HL-60 (cell line): ENCODE measurements around the gene CAMTA1.

Source experiments
- DNase-seq, 2 experiments: peaks; one replicate each; pipeline ENCODE4 v3.0.0-alpha.2; 2010 to 2020; ENCODE audit warnings: low read depth in 1 of 2, low spot score in 1 of 2
- H3K27ac ChIP-seq: fragments of 250-450 bp; sonication (Bioruptor Pico); replicated peaks from 2 replicates; pipeline ENCODE4 v1.5.1; 2020; ENCODE audit warnings: mild to moderate bottlenecking, moderate library complexity
- H3K27me3 ChIP-seq: fragments of 250-450 bp; sonication (Bioruptor Pico); 2 replicates; pipeline ENCODE4 v1.5.1; 2021; ENCODE audit warnings: mild to moderate bottlenecking, moderate library complexity; ENCODE audit not compliant: insufficient read depth, poor library complexity, severe bottlenecking
- H3K4me3 ChIP-seq: replicated peaks from 2 replicates; pipeline ENCODE4 v1.5.1; 2011; ENCODE audit warnings: mild to moderate bottlenecking, control low read depth, low read length; ENCODE audit not compliant: insufficient read depth
- GABPA ChIP-seq: IDR thresholded peaks from 2 replicates; pipeline ENCODE4 v1.6.1; 2012; ENCODE audit warnings: low read depth
- POLR2AphosphoS5 ChIP-seq: IDR thresholded peaks from 2 replicates; pipeline ENCODE4 v1.6.1; 2012; ENCODE audit warnings: low read depth
- SPI1 ChIP-seq: IDR thresholded peaks from 2 replicates; pipeline ENCODE4 v1.6.1; 2012; ENCODE audit warnings: low read depth, mild to moderate bottlenecking, borderline replicate concordance
- TF ChIP-seq, protein P1 (sequence below): IDR thresholded peaks from one replicate; pipeline ENCODE4 v1.5.1; 2011; ENCODE audit warnings: low read length, control low read depth, inconsistent platforms; ENCODE audit not compliant: insufficient read depth
- TF ChIP-seq, protein P2 (sequence below): IDR thresholded peaks from 2 replicates; pipeline ENCODE4 v1.6.1; 2012; ENCODE audit warnings: low read depth; ENCODE audit not compliant: insufficient replicate concordance

CAMTA1 gene

DNA sequence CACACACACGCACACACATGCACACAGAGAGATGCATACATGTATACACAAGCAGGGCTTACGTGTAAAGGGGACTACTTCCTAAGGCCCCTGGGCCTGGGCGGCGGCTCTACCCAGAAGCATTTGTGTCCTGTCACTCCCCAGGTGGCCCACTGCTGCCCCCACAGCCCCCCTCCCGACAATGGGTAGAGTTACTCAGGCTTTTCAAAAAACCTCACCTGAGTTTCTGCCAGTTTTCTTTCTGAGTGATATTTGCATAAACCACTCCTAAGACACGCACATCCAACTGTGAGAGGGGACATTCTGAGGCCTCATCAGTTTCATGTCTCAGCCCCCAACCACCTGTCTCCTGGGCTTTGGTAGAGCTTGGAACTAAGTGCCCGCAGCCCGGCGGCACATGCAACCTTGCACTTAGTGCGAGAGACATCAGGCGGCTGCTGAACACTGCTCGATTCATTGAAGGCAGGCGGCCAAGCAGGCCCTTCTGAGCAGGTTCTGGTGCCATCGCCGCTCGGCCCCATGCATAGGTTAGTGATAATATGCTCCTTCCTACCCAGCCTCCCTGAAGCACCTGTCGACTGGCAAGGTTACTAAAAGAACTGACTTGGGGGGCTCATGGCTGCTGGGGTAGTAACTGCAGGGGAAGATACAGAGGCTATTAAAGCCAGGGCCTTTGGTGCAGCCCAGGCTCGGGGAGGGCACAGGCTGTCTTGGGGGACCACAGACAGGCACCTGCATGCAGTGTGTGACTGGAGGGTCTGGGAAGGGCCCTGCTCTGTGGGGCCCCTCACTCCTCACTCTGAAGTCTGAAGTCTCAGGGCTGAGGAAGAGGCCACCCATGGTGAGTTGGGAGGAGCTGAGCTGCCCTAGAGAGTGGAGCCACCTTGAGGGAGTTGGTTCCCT lies 621.6 kb downstream of the CAMTA1 start:
- no peak for DNase-seq
- TF ChIP-seq SPI1: no peak
- TF ChIP-seq, protein P1, sequence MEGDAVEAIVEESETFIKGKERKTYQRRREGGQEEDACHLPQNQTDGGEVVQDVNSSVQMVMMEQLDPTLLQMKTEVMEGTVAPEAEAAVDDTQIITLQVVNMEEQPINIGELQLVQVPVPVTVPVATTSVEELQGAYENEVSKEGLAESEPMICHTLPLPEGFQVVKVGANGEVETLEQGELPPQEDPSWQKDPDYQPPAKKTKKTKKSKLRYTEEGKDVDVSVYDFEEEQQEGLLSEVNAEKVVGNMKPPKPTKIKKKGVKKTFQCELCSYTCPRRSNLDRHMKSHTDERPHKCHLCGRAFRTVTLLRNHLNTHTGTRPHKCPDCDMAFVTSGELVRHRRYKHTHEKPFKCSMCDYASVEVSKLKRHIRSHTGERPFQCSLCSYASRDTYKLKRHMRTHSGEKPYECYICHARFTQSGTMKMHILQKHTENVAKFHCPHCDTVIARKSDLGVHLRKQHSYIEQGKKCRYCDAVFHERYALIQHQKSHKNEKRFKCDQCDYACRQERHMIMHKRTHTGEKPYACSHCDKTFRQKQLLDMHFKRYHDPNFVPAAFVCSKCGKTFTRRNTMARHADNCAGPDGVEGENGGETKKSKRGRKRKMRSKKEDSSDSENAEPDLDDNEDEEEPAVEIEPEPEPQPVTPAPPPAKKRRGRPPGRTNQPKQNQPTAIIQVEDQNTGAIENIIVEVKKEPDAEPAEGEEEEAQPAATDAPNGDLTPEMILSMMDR: no peak
- no peak for TF ChIP-seq POLR2AphosphoS5
- TF ChIP-seq, protein P2, sequence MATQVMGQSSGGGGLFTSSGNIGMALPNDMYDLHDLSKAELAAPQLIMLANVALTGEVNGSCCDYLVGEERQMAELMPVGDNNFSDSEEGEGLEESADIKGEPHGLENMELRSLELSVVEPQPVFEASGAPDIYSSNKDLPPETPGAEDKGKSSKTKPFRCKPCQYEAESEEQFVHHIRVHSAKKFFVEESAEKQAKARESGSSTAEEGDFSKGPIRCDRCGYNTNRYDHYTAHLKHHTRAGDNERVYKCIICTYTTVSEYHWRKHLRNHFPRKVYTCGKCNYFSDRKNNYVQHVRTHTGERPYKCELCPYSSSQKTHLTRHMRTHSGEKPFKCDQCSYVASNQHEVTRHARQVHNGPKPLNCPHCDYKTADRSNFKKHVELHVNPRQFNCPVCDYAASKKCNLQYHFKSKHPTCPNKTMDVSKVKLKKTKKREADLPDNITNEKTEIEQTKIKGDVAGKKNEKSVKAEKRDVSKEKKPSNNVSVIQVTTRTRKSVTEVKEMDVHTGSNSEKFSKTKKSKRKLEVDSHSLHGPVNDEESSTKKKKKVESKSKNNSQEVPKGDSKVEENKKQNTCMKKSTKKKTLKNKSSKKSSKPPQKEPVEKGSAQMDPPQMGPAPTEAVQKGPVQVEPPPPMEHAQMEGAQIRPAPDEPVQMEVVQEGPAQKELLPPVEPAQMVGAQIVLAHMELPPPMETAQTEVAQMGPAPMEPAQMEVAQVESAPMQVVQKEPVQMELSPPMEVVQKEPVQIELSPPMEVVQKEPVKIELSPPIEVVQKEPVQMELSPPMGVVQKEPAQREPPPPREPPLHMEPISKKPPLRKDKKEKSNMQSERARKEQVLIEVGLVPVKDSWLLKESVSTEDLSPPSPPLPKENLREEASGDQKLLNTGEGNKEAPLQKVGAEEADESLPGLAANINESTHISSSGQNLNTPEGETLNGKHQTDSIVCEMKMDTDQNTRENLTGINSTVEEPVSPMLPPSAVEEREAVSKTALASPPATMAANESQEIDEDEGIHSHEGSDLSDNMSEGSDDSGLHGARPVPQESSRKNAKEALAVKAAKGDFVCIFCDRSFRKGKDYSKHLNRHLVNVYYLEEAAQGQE: no peak
- TF ChIP-seq GABPA: no peak
- no peaks in the 10 kb centered on the region for H3K27me3 ChIP-seq

DNA sequence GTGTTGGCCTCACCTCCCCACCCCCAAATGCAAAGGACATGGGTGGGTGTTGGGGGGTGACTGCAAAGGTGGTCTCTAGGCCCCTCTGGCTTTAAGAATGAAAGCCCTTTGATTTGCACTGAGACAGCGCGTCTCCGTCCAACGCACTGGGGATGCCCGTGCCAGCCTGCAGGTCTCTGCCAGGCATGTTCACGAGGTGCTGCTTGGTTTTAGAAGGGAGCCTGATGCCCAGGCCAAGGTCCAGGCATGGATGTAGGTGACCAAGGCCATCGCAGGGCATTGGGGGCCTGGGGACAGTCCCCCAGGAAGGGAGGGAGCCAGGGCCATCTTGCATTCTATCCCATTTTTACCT lies 622.3 kb downstream of the CAMTA1 start:
- H3K27ac ChIP-seq: no peak overlapping the region
- DNase-seq: no peak
- TF ChIP-seq GABPA (no peak), SPI1 (no peak), POLR2AphosphoS5 (no peak)
- TF ChIP-seq, protein P2: no peak
- TF ChIP-seq, protein P1: no peak
- no peaks in the 10 kb centered on the region for H3K27me3 ChIP-seq
- H3K4me3 ChIP-seq: no peak overlapping the region

More for the DNA sequence above, 621.6 kb downstream of the CAMTA1 start:
- Histone ChIP-seq H3K27ac (no peak overlapping the region), H3K4me3 (no peak overlapping the region)

DNA sequence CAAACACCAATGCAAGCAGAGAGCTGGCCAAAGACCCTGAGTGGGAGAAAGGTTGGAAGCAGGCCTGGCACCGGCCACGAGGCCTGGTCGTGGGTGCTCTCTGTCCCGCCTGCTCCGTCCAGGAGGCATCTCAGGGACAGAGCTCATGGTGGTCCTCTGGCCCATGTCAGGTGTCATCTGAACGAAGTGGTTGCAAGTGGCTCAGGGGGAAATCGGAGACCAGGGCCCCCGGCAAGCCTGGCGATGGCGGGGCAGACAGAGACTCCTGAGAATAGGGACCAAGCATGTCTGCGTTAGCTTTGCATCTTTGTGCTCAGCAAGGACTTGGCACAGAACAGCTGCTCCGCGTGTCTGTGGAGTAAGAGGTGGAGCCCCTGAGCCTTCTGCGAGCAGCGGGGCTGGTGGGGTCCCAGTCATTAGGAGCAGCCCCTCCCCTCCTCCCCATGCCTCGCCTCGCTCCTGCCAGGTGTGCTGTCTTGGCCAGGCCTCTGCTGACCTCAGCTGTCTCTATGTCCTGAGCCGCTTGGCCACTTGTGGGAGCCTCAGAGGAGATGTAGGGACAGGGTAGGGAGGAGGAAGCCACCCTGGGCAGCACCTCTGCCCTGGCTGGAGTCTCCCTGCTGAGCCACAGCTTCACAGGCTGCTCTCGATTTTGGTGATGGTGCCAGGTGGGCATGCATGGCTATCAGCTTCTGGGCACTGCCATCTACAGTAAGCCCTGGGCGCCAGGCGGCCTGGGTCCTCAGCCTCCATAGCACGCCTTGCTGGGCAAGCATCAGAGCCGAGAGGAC lies 622.9 kb downstream of the CAMTA1 start:
- no peak overlapping the region for H3K4me3 ChIP-seq
- TF ChIP-seq GABPA (no peak), SPI1 (no peak), POLR2AphosphoS5 (no peak)
- TF ChIP-seq, protein P2: no peak
- TF ChIP-seq, protein P1: no peak
- no peak for DNase-seq
- H3K27ac ChIP-seq: no peak overlapping the region
- no peaks in the 10 kb centered on the region for H3K27me3 ChIP-seq
